GM18519 (cell line): ENCODE results near the gene TBC1D22B.

Experiments used
- ATAC-seq: cut with Tn5 transposase; IDR thresholded peaks from one replicate; pipeline ENCODE4 v1.9.1; 2021; ENCODE audit warnings: mild to moderate bottlenecking, moderate library complexity; ENCODE audit not compliant: unreplicated experiment, low FRiP score

Gene TBC1D22B

DNA sequence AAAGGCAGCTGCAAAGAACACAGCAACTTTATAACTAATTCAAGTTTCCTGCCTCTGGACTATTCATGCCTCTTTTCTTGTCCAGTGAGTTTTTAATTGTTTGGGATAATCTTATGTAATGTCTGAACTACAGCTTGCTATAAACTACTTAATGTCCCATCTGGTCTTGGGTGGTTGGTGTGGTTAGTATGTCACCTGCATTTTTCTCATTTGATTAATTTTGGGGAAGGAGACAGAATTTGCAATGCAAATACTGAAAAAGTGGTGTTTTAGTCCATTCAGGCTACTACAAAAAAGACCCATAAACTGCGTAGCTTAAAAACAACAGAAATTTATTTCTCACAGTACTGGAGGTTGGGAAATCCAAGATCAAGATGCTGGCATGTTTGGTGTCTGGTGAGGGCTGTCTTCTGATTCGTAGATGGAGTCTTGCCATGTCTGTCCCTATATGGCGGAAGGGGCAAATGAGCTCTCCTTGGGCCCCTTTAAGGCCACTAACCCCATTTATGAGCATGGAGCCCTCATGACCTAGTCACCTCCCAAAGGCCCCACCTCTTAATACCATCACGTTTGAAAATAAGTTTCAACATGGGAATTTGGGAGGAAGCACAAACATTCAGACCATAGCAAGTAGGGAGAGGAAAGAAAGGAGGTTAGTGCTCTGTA is 118.6 kb downstream of the TBC1D22B start:
- ATAC-seq = no peak

DNA sequence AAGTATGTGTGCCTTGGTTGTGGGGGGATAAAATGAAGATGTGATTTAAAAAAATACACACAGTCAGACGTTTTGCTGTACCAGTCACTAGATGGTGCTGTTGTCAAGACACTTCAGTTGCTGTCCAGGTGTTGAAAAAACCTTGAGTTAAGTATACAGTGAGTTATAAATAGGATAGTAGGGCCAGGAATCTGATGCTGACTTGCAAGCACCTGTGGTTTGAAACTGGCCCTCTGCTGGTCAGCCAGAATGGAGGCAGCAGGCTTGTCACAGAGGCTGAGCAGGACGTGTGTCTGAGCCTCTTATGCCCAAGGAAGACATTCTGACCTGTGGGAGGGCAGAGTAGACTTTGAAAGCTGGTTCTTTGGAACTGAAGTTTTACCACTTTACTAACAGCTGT is 124.0 kb downstream of the TBC1D22B start:
- no peak for ATAC-seq
